Measurements from ENCODE around the gene KCNV2. TPM values are rescaled to one million over a fixed set of nuclear protein-coding genes. Genes with fewer than 3 reads are reported as not detected.

The KCNV2 gene
- total RNA-seq, 4 donors from 2014 or later: not detected

- WGBS, 2 donors: 44 to 54% methylated on average over 3 of the region's 3 CpGs
- Histone ChIP-seq H3K27ac (no peak overlapping the region), H3K36me3 (no peaks in the 10 kb centered on the region), H3K4me3 (no peak overlapping the region), H3K9me3 (no peaks in the 10 kb centered on the region), H3K27me3 (no peaks in the 10 kb centered on the region), H3K4me1 (peaks cover 0 to 23% (median 0%) of the 10 kb centered on the region in 3 donors)
- intact Hi-C loops (cut with DNase I): no loop called here
- DNase-seq: no peak
- TF ChIP-seq POLR2A (IDR thresholded peaks at IDR 0.05): no peak
- no peak for TF ChIP-seq CTCF (IDR thresholded peaks at IDR 0.05)
These were observed 12.4 kb downstream of the KCNV2 start for GRCh38 chr9:2729721-2730120.

DNA sequence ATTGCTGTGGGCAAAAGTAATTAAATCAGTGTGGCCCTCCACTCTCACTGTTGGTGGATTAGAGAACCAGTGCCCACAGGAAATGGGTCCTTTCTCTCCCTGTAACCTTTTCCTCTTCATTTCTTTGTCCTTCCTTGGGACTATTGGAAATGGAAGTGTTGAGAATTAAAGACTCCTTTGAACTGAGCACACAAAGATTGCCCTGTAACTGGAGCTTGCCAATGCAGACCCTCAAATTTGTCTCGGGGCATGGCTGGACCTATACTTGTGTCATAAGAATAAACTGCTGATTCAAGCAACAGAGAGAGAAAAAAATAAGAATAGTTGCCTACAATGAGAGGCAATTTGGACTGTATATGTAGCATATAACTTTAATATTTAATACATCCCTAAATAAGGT is 13.7 kb downstream of the KCNV2 start:
- 82 to 89% methylated on average over 1 of the region's 1 CpG for WGBS, 2 donors
- H3K27me3 ChIP-seq: no peaks in the 10 kb centered on the region
- no peak for DNase-seq
- no peak overlapping the region for H3K27ac ChIP-seq
- no peak for TF ChIP-seq CTCF (IDR thresholded peaks at IDR 0.05)
- TF ChIP-seq POLR2A (IDR thresholded peaks at IDR 0.05): no peak
- H3K36me3 ChIP-seq: no peaks in the 10 kb centered on the region
- no peak overlapping the region for H3K4me3 ChIP-seq
- H3K4me1 ChIP-seq: peaks cover 0 to 23% (median 0%) of the 10 kb centered on the region in 3 donors
- intact Hi-C loops (cut with DNase I): no loop called here
- no peaks in the 10 kb centered on the region for H3K9me3 ChIP-seq

- Histone ChIP-seq H3K27me3 (no peaks in the 10 kb centered on the region), H3K9me3 (no peaks in the 10 kb centered on the region), H3K4me1 (peaks cover 0 to 11% (median 0%) of the 10 kb centered on the region in 3 donors), H3K4me3 (no peak overlapping the region), H3K27ac (no peak overlapping the region), H3K36me3 (no peaks in the 10 kb centered on the region)
- intact Hi-C loops (cut with DNase I): no loop called here
- WGBS, 2 donors: 69 to 74% methylated on average over 4 of the region's 4 CpGs
- DNase-seq: no peak
- TF ChIP-seq CTCF (IDR thresholded peaks at IDR 0.05) (no peak), POLR2A (IDR thresholded peaks at IDR 0.05) (no peak)
These were observed 15.2 kb downstream of the KCNV2 start for GRCh38 chr9:2732492-2732891.

GRCh38 chr9:2740616-2741015 is 23.3 kb downstream of the KCNV2 start:
- Histone ChIP-seq H3K36me3 (peaks cover 0 to 12% (median 0%) of the 10 kb centered on the region in 3 donors), H3K4me1 (no peaks in the 10 kb centered on the region), H3K27ac (no peak overlapping the region), H3K4me3 (no peak overlapping the region), H3K27me3 (no peaks in the 10 kb centered on the region), H3K9me3 (no peaks in the 10 kb centered on the region)
- no peak for DNase-seq
- intact Hi-C loops (cut with DNase I): no loop called here
- TF ChIP-seq CTCF (IDR thresholded peaks at IDR 0.05) (no peak), POLR2A (IDR thresholded peaks at IDR 0.05) (no peak)

GRCh38 chr9:2741441-2742158 is 24.3 kb downstream of the KCNV2 start:
- Histone ChIP-seq H3K4me1 (no peaks in the 10 kb centered on the region), H3K4me3 (no peak overlapping the region), H3K27me3 (no peaks in the 10 kb centered on the region), H3K9me3 (no peaks in the 10 kb centered on the region), H3K27ac (no peak overlapping the region), H3K36me3 (peaks cover 0 to 22% (median 0%) of the 10 kb centered on the region in 3 donors)
- WGBS, 2 donors: 91 to 93% methylated on average over 6 of the region's 6 CpGs
- no peak for DNase-seq
- TF ChIP-seq POLR2A (IDR thresholded peaks at IDR 0.05) (no peak), CTCF (IDR thresholded peaks at IDR 0.05) (no peak)
- intact Hi-C loops (cut with DNase I): no loop called here

Measured in esophagus squamous epithelium (tissue), 5 donors.